Osteocyte (in vitro differentiated cells): ENCODE data around the gene CFHR3. TPM values are rescaled to one million over a fixed set of nuclear protein-coding genes. Genes with fewer than 3 reads are reported as not detected.
"Not testable (repeated sequence)": the region's sequence is repeated elsewhere in the genome, so short reads cannot be mapped to it uniquely, and the experiment has no call there.

Experiments used
- DNase-seq: peaks from one replicate; pipeline ENCODE4 v3.0.0; 2021; ENCODE audit warnings: mixed read lengths; ENCODE audit not compliant: unreplicated experiment; ENCODE audit errors: extremely low spot score
- H3K27ac Mint-ChIP-seq: one replicate; pipeline ENCODE4 v1.8.0; 2021; ENCODE audit warnings: mild to moderate bottlenecking, mixed read lengths; ENCODE audit not compliant: unreplicated experiment
- H3K27me3 Mint-ChIP-seq: one replicate; pipeline ENCODE4 v1.8.0; 2021; ENCODE audit warnings: mixed read lengths; ENCODE audit not compliant: unreplicated experiment
- H3K36me3 Mint-ChIP-seq: one replicate; pipeline ENCODE4 v1.8.0; 2021; ENCODE audit warnings: mixed read lengths; ENCODE audit not compliant: unreplicated experiment
- H3K4me1 Mint-ChIP-seq: one replicate; pipeline ENCODE4 v1.8.0; 2021; ENCODE audit warnings: mixed read lengths; ENCODE audit not compliant: unreplicated experiment
- H3K4me3 Mint-ChIP-seq: one replicate; pipeline ENCODE4 v1.8.0; 2021; ENCODE audit warnings: mild to moderate bottlenecking, moderate library complexity, mixed read lengths; ENCODE audit not compliant: unreplicated experiment
- H3K9me3 Mint-ChIP-seq: one replicate; pipeline ENCODE4 v1.8.0; 2021; ENCODE audit warnings: mixed read lengths; ENCODE audit not compliant: unreplicated experiment
- CTCF ChIP-seq: fragments of 200-600 bp; sonication (generic); IDR thresholded peaks from 2 replicates; pipeline ENCODE4 v1.5.0; 2021; ENCODE audit warnings: antibody characterized with exemption, mild to moderate bottlenecking, moderate library complexity
- total RNA-seq: library from RNA; stranded (reverse); gene quantifications from 2 replicates; pipeline ENCODE4 v1.2.1, GENCODE V29; 2021

CFHR3 gene
- total RNA-seq, 1 donor from 2014 or later: 0.54 TPM

GRCh38 chr1:196738730-196739129 lies 35.9 kb upstream of the CFHR3 start:
- no peaks in the 10 kb centered on the region for H3K27me3 Mint-ChIP-seq
- no peak overlapping the region for H3K4me3 Mint-ChIP-seq
- H3K9me3 Mint-ChIP-seq: peaks cover 7% of the 10 kb centered on the region
- H3K36me3 Mint-ChIP-seq: peaks cover 64% of the 10 kb centered on the region
- no peak for TF ChIP-seq CTCF
- DNase-seq: no peak
- H3K4me1 Mint-ChIP-seq: peaks cover 2% of the 10 kb centered on the region
- H3K27ac Mint-ChIP-seq: no peak overlapping the region

GRCh38 chr1:196743244-196743643 lies 31.4 kb upstream of the CFHR3 start:
- H3K27me3 Mint-ChIP-seq, H3K9me3 Mint-ChIP-seq, H3K4me3 Mint-ChIP-seq, DNase-seq, H3K27ac Mint-ChIP-seq, H3K4me1 Mint-ChIP-seq: not testable (repeated sequence)
- peaks cover 69% of the 10 kb centered on the region for H3K36me3 Mint-ChIP-seq
- peak; percentile 57 for TF ChIP-seq CTCF

- not testable (repeated sequence) for H3K4me3 Mint-ChIP-seq
Observed at GRCh38 chr1:196765019-196765740, 9.5 kb upstream of the CFHR3 start.

GRCh38 chr1:196769823-196770222 lies 4.8 kb upstream of the CFHR3 start:
- not testable (repeated sequence) for DNase-seq, H3K27ac Mint-ChIP-seq, H3K36me3 Mint-ChIP-seq, H3K4me3 Mint-ChIP-seq, H3K9me3 Mint-ChIP-seq, H3K4me1 Mint-ChIP-seq
- H3K27me3 Mint-ChIP-seq: peaks cover 20% of the 10 kb centered on the region

More at GRCh38 chr1:196765019-196765740, 9.5 kb upstream of the CFHR3 start:
- not testable (repeated sequence) for DNase-seq, H3K4me1 Mint-ChIP-seq, H3K36me3 Mint-ChIP-seq, H3K9me3 Mint-ChIP-seq, H3K27ac Mint-ChIP-seq
- H3K27me3 Mint-ChIP-seq: peaks cover 23% of the 10 kb centered on the region

GRCh38 chr1:196773713-196774112 lies 927 bp upstream of the CFHR3 start:
- Mint-ChIP-seq H3K4me3 (no peak overlapping the region), H3K9me3 (no peaks in the 10 kb centered on the region), H3K27me3 (peaks cover 29% of the 10 kb centered on the region), H3K27ac (no peak overlapping the region), H3K4me1 (no peaks in the 10 kb centered on the region), H3K36me3 (no peaks in the 10 kb centered on the region)
- DNase-seq: no peak
- TF ChIP-seq CTCF: no peak

GRCh38 chr1:196774175-196774574 lies 465 bp upstream of the CFHR3 start:
- Mint-ChIP-seq H3K36me3 (no peaks in the 10 kb centered on the region), H3K27me3 (peaks cover 30% of the 10 kb centered on the region), H3K27ac (no peak overlapping the region), H3K4me1 (no peaks in the 10 kb centered on the region), H3K4me3 (no peak overlapping the region), H3K9me3 (no peaks in the 10 kb centered on the region)
- TF ChIP-seq CTCF: no peak
- DNase-seq: no peak
